Neutrophil (primary cell): ENCODE measurements around the gene CLIP4.

ENCODE experiments used
- H3K27ac ChIP-seq: fragments of 200-600 bp; sonication (generic); 2 replicates; pipeline ENCODE4 v1.5.1; 2016; ENCODE audit warnings: mild to moderate bottlenecking, moderate library complexity
- H3K27me3 ChIP-seq: fragments of 200-600 bp; sonication (generic); 2 replicates; pipeline ENCODE4 v1.6.0; 2016; ENCODE audit warnings: mild to moderate bottlenecking
- H3K36me3 ChIP-seq: fragments of 200-600 bp; sonication (generic); 2 replicates; pipeline ENCODE4 v1.5.1; 2017
- H3K4me1 ChIP-seq, 2 experiments: fragments of 200-600 bp in 1 of 2; sonication (generic) in 1 of 2; 1 replicate in 1 of 2; 2 replicates in 1 of 2; pipeline versions ENCODE4 v1.5.1 to v1.6.1; 2013 to 2016; ENCODE audit warnings: low read depth in 1 of 2, low read length in 1 of 2, mild to moderate bottlenecking in 1 of 2, moderate library complexity in 1 of 2; ENCODE audit not compliant: control insufficient read depth in 1 of 2, insufficient read depth in 1 of 2
- H3K4me3 ChIP-seq, 2 experiments: fragments of 200-600 bp in 1 of 2; sonication (generic) in 1 of 2; 1 replicate in 1 of 2; 2 replicates in 1 of 2; pipeline ENCODE4 v1.5.1; 2013 to 2016; ENCODE audit warnings: low read depth in 1 of 2, low read length in 1 of 2, mild to moderate bottlenecking in 1 of 2, moderate library complexity in 1 of 2
- H3K9me3 ChIP-seq: fragments of 200-600 bp; sonication (generic); 2 replicates; pipeline ENCODE4 v1.5.1; 2016
- TF ChIP-seq, protein P1 (sequence below): fragments of 200-600 bp; sonication (generic); IDR thresholded peaks from 2 replicates; pipeline ENCODE4 v1.5.1; 2016; ENCODE audit warnings: antibody characterized with exemption

The CLIP4 gene

GRCh38 chr2:29114946-29115609 lies at the start of gene CLIP4:
Gene CLIP4 (plus strand): TSS chr2:29115415. CDS start chr2:29121389, 5,974 bp downstream.
- Histone ChIP-seq H3K4me3 (peak within 1 kb of the TSS; percentile 40 to 59), H3K4me1 (peaks cover 12 to 16% of the 10 kb centered on the region in 2 experiments)
- TF ChIP-seq, protein P1, sequence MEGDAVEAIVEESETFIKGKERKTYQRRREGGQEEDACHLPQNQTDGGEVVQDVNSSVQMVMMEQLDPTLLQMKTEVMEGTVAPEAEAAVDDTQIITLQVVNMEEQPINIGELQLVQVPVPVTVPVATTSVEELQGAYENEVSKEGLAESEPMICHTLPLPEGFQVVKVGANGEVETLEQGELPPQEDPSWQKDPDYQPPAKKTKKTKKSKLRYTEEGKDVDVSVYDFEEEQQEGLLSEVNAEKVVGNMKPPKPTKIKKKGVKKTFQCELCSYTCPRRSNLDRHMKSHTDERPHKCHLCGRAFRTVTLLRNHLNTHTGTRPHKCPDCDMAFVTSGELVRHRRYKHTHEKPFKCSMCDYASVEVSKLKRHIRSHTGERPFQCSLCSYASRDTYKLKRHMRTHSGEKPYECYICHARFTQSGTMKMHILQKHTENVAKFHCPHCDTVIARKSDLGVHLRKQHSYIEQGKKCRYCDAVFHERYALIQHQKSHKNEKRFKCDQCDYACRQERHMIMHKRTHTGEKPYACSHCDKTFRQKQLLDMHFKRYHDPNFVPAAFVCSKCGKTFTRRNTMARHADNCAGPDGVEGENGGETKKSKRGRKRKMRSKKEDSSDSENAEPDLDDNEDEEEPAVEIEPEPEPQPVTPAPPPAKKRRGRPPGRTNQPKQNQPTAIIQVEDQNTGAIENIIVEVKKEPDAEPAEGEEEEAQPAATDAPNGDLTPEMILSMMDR = no peak

DNA sequence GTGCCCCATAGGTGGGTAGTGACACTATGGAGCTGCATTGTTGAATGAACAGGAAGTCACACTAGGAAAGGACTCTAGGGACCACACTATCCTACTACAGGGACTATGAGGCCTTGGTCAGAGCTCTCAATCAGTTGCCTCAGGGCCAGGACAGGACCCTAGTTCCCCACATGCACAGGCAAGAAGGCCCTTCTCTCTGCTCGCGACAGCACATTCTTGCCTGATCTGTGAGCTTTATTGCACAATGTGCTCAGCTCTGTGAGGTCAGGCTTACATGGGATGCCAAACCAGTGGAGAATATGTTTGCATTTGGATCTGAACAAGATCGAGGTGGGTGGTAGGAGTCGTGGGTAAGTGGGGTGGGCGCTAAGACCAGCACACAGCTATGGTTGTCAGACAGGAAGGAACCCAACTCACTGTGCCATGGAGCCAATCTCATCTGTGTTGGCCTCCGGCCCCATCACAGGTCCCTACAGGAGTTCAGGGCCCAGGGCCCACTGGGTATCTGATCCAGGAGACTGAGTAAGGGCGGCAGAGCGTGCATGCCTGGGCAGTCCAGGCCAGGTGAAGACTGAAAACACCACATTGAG lies 48.8 kb upstream of the CLIP4 start:
- H3K27me3 ChIP-seq = no peaks in the 10 kb centered on the region
- no peaks in the 10 kb centered on the region for H3K36me3 ChIP-seq
- TF ChIP-seq, protein P1 = no peak
- H3K4me3 ChIP-seq = no peak overlapping the region
- H3K27ac ChIP-seq = no peak overlapping the region
- H3K4me1 ChIP-seq = peaks cover 14 to 15% of the 10 kb centered on the region in 2 experiments
- no peaks in the 10 kb centered on the region for H3K9me3 ChIP-seq

More at GRCh38 chr2:29114946-29115609, at the start of gene CLIP4:
- Histone ChIP-seq H3K27me3 (peaks cover 60% of the 10 kb centered on the region), H3K9me3 (no peaks in the 10 kb centered on the region), H3K27ac (no peak within 1 kb of the TSS), H3K36me3 (no peaks in the 10 kb centered on the region)

GRCh38 chr2:29066997-29067605 lies 48.1 kb upstream of the CLIP4 start:
- Histone ChIP-seq H3K4me1 (peaks cover 14 to 15% of the 10 kb centered on the region in 2 experiments), H3K36me3 (no peaks in the 10 kb centered on the region), H3K9me3 (no peaks in the 10 kb centered on the region), H3K4me3 (no peak overlapping the region), H3K27me3 (no peaks in the 10 kb centered on the region), H3K27ac (no peak overlapping the region)
- TF ChIP-seq, protein P1 = no peak

DNA sequence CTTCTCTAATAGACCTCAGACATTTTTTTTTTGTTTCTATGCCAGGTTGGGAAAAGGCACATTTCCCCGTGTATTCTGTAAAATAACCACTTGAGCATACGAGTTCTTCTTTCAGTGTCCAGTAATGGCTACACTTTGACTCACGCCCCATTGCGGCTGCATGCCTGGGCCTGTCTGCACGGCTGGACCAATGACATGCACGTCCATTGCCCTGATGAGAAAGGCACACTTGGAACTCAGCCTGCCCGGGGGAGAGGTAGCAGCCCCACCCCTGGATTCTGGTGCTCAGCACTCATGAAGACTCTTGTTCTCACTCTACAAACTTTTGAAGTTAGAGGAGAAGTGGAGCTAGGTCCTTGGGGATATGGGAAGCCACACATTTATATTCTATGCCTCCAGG lies 46.7 kb upstream of the CLIP4 start:
- Histone ChIP-seq H3K36me3 (no peaks in the 10 kb centered on the region), H3K27ac (no peak overlapping the region), H3K9me3 (no peaks in the 10 kb centered on the region), H3K4me1 (peaks cover 14 to 15% of the 10 kb centered on the region in 2 experiments), H3K4me3 (no peak overlapping the region), H3K27me3 (no peaks in the 10 kb centered on the region)
- TF ChIP-seq, protein P1 = no peak

- Histone ChIP-seq H3K27me3 (no peaks in the 10 kb centered on the region), H3K4me3 (no peak overlapping the region), H3K9me3 (no peaks in the 10 kb centered on the region), H3K36me3 (no peaks in the 10 kb centered on the region), H3K27ac (no peak overlapping the region), H3K4me1 (peaks cover 14 to 15% of the 10 kb centered on the region in 2 experiments)
- TF ChIP-seq, protein P1 = no peak
These were observed 44.7 kb upstream of the CLIP4 start for GRCh38 chr2:29070526-29070925.
